ENCODE results near the gene TSEN34.
"Not testable (repeated sequence)": the region's sequence is repeated elsewhere in the genome, so short reads cannot be mapped to it uniquely, and the experiment has no call there.

The TSEN34 gene

GRCh38 chr19:54239491-54240371, 48.6 kb downstream of the TSEN34 start:
- DNase-seq (ENCODE audit: low read depth in 2 of 2) = not testable (repeated sequence)

DNA sequence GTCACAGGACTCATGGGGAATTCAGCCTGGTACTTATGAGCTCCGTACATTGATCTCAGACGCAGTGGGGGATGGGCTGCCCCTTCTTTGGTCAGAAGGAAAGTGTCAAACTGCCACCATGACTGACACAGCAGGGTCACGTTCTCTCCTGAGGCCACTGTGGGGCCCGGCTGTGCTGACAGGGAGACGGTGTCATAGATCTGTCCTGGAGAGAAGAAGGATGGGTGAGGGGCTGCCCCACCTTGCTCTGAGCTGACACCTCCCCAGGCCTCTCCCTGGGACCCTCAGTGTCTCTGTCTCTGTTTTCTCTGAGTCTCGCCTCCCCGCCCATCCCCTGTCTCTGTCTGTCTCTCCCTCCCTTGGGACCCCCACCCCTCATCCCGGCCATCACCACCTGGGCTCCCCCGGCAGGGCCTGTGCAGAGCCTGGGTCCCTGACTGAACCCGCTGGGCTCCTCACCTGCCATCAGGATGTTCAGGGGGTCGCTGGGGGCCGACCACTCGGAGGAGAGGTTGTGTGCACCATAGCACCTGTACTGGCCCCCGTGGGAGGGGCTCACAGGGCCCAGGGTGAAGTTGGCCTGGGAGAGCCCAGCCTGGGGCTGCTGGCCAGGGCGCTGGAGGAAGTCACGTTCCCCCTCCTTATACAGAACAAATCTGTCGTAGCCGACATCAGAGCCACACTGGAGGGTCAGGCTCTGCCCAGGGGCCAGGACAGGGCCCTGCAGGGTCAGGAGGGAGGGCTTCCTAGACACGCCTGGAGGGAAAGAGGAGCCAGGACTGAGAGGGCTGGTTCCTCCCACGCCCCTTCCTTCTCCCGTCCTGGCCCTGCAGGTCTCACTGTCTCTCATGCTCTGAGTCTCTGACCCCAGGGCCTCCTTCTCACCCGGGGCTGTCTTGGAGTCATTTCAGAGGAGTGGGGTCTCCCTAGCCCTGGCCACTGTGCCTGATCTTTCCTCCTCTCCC, 49.5 kb downstream of the TSEN34 start:
- DNase-seq (ENCODE audit: low read depth in 2 of 2) = not testable (repeated sequence)

- DNase-seq (ENCODE audit: low read depth in 2 of 2) = not testable (repeated sequence)
Observed at GRCh38 chr19:54242234-54242633, 51.1 kb downstream of the TSEN34 start.

DNA sequence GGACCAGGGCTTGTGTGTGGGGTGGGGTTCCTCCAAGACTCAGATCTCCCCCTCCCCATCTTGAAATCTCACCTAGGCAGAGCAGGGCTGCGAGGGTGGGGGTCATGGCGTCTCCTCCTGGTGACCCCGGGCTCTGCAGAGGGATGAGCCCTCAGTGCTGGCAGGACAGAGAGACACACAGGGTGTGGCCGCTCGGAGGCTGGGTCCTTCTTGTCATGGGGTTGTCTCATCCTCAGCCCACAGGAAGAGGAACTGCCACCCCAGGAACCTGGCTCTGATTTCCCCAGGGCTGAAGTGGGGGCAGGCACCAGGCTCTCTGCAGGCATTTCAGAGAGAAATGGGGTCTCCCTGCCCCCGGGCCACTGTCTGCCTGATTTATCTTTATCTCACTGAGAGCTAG, 51.5 kb downstream of the TSEN34 start, which contains the start of gene LILRA6:
TSS of gene LILRA6 (minus strand) at position 145 of the 400 bp plus-strand sequence.
- not testable (repeated sequence) for DNase-seq (ENCODE audit: low read depth in 2 of 2)

- DNase-seq (ENCODE audit: low read depth in 2 of 2) = not testable (repeated sequence)
Observed at GRCh38 chr19:54243809-54244208, 52.7 kb downstream of the TSEN34 start.
